Pancreas (tissue), 10 donors: Measurements from ENCODE around the gene SMIM15. TPM values are rescaled to one million over a fixed set of nuclear protein-coding genes. Genes with fewer than 3 reads are reported as not detected.

Source experiments
- ATAC-seq, 4 donors: fragments of 200-7000 bp; cut with Tn5 transposase; one replicate each; pipeline versions ENCODE4 v1.8.0 to v1.9.1; 2020; ENCODE audit warnings: mild to moderate bottlenecking in 4 of 4, moderate library complexity in 4 of 4
- DNase-seq, 6 donors: peaks; one replicate each; pipeline ENCODE4 v3.0.0-alpha.2; 2020
- FAIRE-seq: peaks from 2 replicates; lab custom pipeline; 2012; peaks lifted over from hg19 to GRCh38; lab: Jason Lieb, UNC
- H3K27ac ChIP-seq, 4 donors: fragments of 200-600 bp; sonication (generic); 1 replicate in 3 of 4; 2 replicates in 1 of 4; pipeline versions ENCODE4 v1.5.0 to v1.8.0; 2020
- H3K27me3 ChIP-seq, 4 donors: fragments of 200-600 bp; one replicate each; pipeline ENCODE4 v1.8.0; 2021
- H3K36me3 ChIP-seq, 3 donors: fragments of 200-600 bp; sonication (generic) in 1 of 3; one replicate each; pipeline versions ENCODE4 v1.5.0 to v1.8.0; 2020 to 2021
- H3K4me1 ChIP-seq, 3 donors: fragments of 200-600 bp; one replicate each; pipeline ENCODE4 v1.8.0; 2021
- H3K4me3 ChIP-seq, 4 donors: fragments of 200-600 bp; sonication (generic) in 2 of 4; one replicate each; pipeline versions ENCODE4 v1.5.0 to v1.8.0; 2020 to 2021
- H3K9me3 ChIP-seq, 4 donors: fragments of 200-600 bp; one replicate each; pipeline ENCODE4 v1.8.0; 2021
- CTCF ChIP-seq, 4 donors: fragments of 200-600 bp; sonication (generic) in 3 of 4; IDR thresholded peaks; one replicate each; pipeline versions ENCODE4 v1.5.0 to v1.8.0; 2021; ENCODE audit warnings: antibody characterized with exemption in 4 of 4
- WGBS, 2 donors: extraction: QIAGEN DNeasy Blood & Tissue Kit; methylation state at CpG; one replicate each; pipeline ENCODE4 v1.1.7; 2013; 5-methylcytosine and 5-hydroxymethylcytosine counted together
- intact Hi-C, 3 donors: fragments of 100-400 bp; cut with DNase I; formaldehyde crosslinking; loops; one replicate each; pipeline versions ENCODE4 v1.11.1 to v1.14.2; 2022
- polyA plus RNA-seq, 2 donors: library from polyadenylated mRNA; stranded (reverse); fragments of 200-250 nt; gene quantifications; one replicate each; pipeline ENCODE4 v1.2.3, GENCODE V29; 2013
- total RNA-seq, 6 donors: library from RNA; stranded (reverse); fragmentation: NEBNext Ultra II Directional in 4 of 6; extraction: Animal tissue kit (Norgen Biotek cat#: 25700) in 4 of 6; gene quantifications; one replicate each; pipeline versions ENCODE4 v1.2.1 to v1.2.4, GENCODE V29; 2021 to 2023
- donor health status: healthy with polysubstance abuse.
- donor health status: DM: no; HTN: no; CAD: no; lungs with moderate emphysema.
- donor health status: DM: no; HTN: no; CAD: no.
- donor health status: control.
- donor health status: control.
- donor health status: Bipolar disorder and iron deficiency.
- donor health status: DM: yes; HTN: yes; CAD: no.
- donor health status: DM: no; HTN: no; CAD: no.
- donor health status: DM: no; HTN: no; CAD: no.
- donor health status: DM: yes; HTN: yes; CAD: no.

Gene SMIM15
- total and polyA plus RNA-seq, 8 donors, result 14.4 to 36.4 (median 23.1) TPM

GRCh38 chr5:61151893-61152292, 10.4 kb downstream of the SMIM15 start:
- H3K9me3 ChIP-seq, result no peaks in the 10 kb centered on the region
- no peaks in the 10 kb centered on the region for H3K4me1 ChIP-seq
- DNase-seq, result no peak
- FAIRE-seq, result no peak
- WGBS, 2 donors, result 84 to 95% methylated on average over 2 of the region's 2 CpGs
- no peaks in the 10 kb centered on the region for H3K27me3 ChIP-seq
- H3K27ac ChIP-seq, result no peak overlapping the region
- intact Hi-C loops, result no loop called here
- H3K36me3 ChIP-seq, result no peaks in the 10 kb centered on the region
- no peak for TF ChIP-seq CTCF (IDR thresholded peaks at IDR 0.05)
- no peak overlapping the region for H3K4me3 ChIP-seq
- ATAC-seq, result no peak

GRCh38 chr5:61148515-61148914, 13.8 kb downstream of the SMIM15 start:
- intact Hi-C loops, result no loop called here
- Histone ChIP-seq H3K36me3 (no peaks in the 10 kb centered on the region), H3K9me3 (no peaks in the 10 kb centered on the region), H3K4me3 (no peak overlapping the region), H3K27ac (no peak overlapping the region), H3K27me3 (no peaks in the 10 kb centered on the region), H3K4me1 (no peaks in the 10 kb centered on the region)
- no peak for FAIRE-seq
- no peak for ATAC-seq
- TF ChIP-seq CTCF (IDR thresholded peaks at IDR 0.05), result no peak
- no peak for DNase-seq

GRCh38 chr5:61142811-61143210, 19.5 kb downstream of the SMIM15 start:
- Histone ChIP-seq H3K36me3 (no peaks in the 10 kb centered on the region), H3K4me3 (no peak overlapping the region), H3K4me1 (peaks cover 0 to 11% (median 0%) of the 10 kb centered on the region in 3 donors), H3K27me3 (no peaks in the 10 kb centered on the region), H3K9me3 (no peaks in the 10 kb centered on the region), H3K27ac (no peak overlapping the region)
- DNase-seq (no peak), ATAC-seq (no peak), FAIRE-seq (no peak)
- intact Hi-C loops, result no loop called here
- 41 to 43% methylated on average over 3 of the region's 3 CpGs for WGBS, 2 donors
- TF ChIP-seq CTCF (IDR thresholded peaks at IDR 0.05), result no peak

GRCh38 chr5:61142391-61142790, 19.9 kb downstream of the SMIM15 start:
- intact Hi-C loops, result no loop called here
- no peak for ATAC-seq
- 69 to 74% methylated on average over 1 of the region's 1 CpG for WGBS, 2 donors

More at GRCh38 chr5:61142391-61142790, 19.9 kb downstream of the SMIM15 start:
- H3K36me3 ChIP-seq, result no peaks in the 10 kb centered on the region
- TF ChIP-seq CTCF (IDR thresholded peaks at IDR 0.05), result no peak
- no peak for FAIRE-seq
- no peak overlapping the region for H3K27ac ChIP-seq
- no peak overlapping the region for H3K4me3 ChIP-seq
- no peaks in the 10 kb centered on the region for H3K9me3 ChIP-seq
- no peaks in the 10 kb centered on the region for H3K27me3 ChIP-seq
- H3K4me1 ChIP-seq, result peaks cover 0 to 11% (median 0%) of the 10 kb centered on the region in 3 donors
- no peak for DNase-seq
